Brain microvascular endothelial cell (primary cell): ENCODE measurements around the gene CFI.

Experiments used
- DNase-seq: peaks from one replicate; pipeline ENCODE4 v3.0.0-alpha.2; 2020
- H3K27ac ChIP-seq: fragments of 250-450 bp; sonication (Bioruptor Pico); 2 replicates; pipeline ENCODE4 v1.5.1; 2020; ENCODE audit warnings: mild to moderate bottlenecking, moderate library complexity
- H3K27me3 ChIP-seq: fragments of 250-450 bp; sonication (Bioruptor Pico); replicated peaks from 2 replicates; pipeline ENCODE4 v1.5.1; 2020; ENCODE audit warnings: mild to moderate bottlenecking
- H3K36me3 ChIP-seq: fragments of 250-450 bp; sonication (Bioruptor Pico); replicated peaks from 2 replicates; pipeline ENCODE4 v1.5.1; 2020; ENCODE audit warnings: mild to moderate bottlenecking
- H3K4me3 ChIP-seq: 2 replicates; pipeline ENCODE4 v1.5.1; 2011; ENCODE audit warnings: low read depth, mild to moderate bottlenecking, control low read depth, low read length, moderate library complexity
- CTCF ChIP-seq: IDR thresholded peaks from 2 replicates; pipeline ENCODE4 v1.5.1; 2011; ENCODE audit warnings: low read depth, mild to moderate bottlenecking, moderate library complexity, low read length, control low read depth, inconsistent platforms; ENCODE audit errors: missing control alignments
- in situ Hi-C: cut with HindIII; loops from 2 replicates; pipeline ENCODE4 v1.10.0; 2017; ENCODE audit warnings: low sequenced_read_pairs, low pct_ligation_motif_present

CFI gene

DNA sequence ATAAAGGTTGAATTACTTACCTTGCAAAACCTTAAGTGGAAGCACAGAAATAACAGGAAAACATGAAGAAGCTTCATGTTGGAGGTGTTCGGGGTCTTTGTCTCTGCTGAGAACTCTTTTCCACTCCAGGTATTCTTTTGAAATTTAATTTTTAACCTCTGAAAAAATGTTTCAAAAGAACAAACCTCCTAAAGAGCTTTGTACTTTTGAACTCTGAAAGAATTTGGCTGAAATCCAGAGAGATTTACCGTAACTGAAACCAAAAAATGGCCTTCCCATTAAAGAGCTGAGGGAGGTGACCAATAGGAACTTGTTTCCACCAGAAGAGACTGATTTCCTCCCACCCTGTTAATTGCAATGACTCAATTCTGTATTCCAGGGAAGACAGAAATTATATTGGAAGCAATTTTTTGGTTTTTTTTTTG lies at the start of gene CFI:
TSS of gene CFI (minus strand) at position 105 of the 425 bp plus-strand sequence. CDS start at position 77, 28 bp downstream.
- in situ Hi-C loops, result no loop called here
- peak; percentile 12 for DNase-seq
- H3K36me3 ChIP-seq, result no peaks in the 10 kb centered on the region
- H3K27ac ChIP-seq, result no peak within 1 kb of the TSS
- H3K4me3 ChIP-seq, result no peak within 1 kb of the TSS
- H3K27me3 ChIP-seq, result no peaks in the 10 kb centered on the region
- no peak for TF ChIP-seq CTCF

DNA sequence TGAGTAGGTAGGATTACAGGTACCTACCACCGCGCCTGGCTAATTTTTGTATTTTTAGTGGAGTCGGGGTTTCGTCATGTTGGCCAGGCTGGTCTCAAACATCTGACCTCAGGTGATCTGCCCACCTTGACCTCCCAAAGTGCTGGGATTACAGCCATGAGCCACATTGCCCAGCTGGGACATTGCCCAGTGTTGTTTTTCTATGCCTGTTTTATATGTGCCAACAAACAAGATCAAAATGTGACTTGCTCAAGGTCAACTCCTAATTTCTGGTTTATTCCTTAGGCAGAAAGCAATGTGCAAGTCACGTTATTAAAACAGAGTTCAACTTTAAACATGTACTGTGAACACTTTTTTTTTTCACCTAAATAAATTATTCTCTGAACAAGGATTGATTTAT lies 48.8 kb upstream of the CFI start:
- in situ Hi-C loops, result no loop called here
- no peak for TF ChIP-seq CTCF

DNA sequence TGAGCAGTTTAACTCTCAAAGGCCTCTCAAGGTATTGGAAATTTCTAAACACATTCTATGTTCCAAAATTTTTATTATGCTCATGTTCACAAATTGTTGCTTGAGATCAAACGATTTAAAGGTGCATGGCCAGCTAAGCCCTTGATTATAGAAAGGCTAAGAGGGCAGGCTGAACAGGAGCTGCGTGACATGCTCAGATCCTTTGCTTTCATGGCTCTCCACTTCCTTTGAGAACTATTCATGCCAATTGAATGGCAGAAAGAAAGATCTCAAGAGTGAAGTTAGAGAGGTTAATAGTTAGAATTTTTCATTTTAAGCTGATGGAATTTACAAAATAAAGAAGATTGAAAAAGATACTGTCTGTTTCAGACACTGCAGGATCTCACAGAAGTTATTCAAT lies 46.7 kb upstream of the CFI start:
- no peak for TF ChIP-seq CTCF
- no peaks in the 10 kb centered on the region for H3K36me3 ChIP-seq
- H3K4me3 ChIP-seq, result no peak overlapping the region
- no peaks in the 10 kb centered on the region for H3K27me3 ChIP-seq
- no peak overlapping the region for H3K27ac ChIP-seq
- in situ Hi-C loops, result no loop called here
- DNase-seq, result no peak

More for the DNA sequence above, 48.8 kb upstream of the CFI start:
- no peak for DNase-seq
- Histone ChIP-seq H3K4me3 (no peak overlapping the region), H3K27ac (no peak overlapping the region), H3K36me3 (no peaks in the 10 kb centered on the region), H3K27me3 (no peaks in the 10 kb centered on the region)

- Histone ChIP-seq H3K36me3 (no peaks in the 10 kb centered on the region), H3K27me3 (no peaks in the 10 kb centered on the region), H3K27ac (no peak within 1 kb of the TSS), H3K4me3 (no peak within 1 kb of the TSS)
- no peak for TF ChIP-seq CTCF
- in situ Hi-C loops, result no loop called here
- no peak for DNase-seq
These were observed 46.2 kb upstream of the CFI start, which contains the start of gene LRIT3 for GRCh38 chr4:109847896-109848442. Gene LRIT3, plus strand, starts transcription at chr4:109848107. Its CDS starts 95 bp downstream, at chr4:109848202.

GRCh38 chr4:109846395-109847098 lies 44.7 kb upstream of the CFI start:
- DNase-seq, result no peak
- Histone ChIP-seq H3K36me3 (no peaks in the 10 kb centered on the region), H3K4me3 (no peak overlapping the region), H3K27ac (no peak overlapping the region), H3K27me3 (no peaks in the 10 kb centered on the region)
- in situ Hi-C loops, result no loop called here
- no peak for TF ChIP-seq CTCF
